Measurements from ENCODE around the gene PYCR2. TPM values are rescaled to one million over a fixed set of nuclear protein-coding genes. Genes with fewer than 3 reads are reported as not detected.

The PYCR2 gene
- total RNA-seq, 2 donors from 2014 or later, result 34.0 to 61.6 TPM

DNA sequence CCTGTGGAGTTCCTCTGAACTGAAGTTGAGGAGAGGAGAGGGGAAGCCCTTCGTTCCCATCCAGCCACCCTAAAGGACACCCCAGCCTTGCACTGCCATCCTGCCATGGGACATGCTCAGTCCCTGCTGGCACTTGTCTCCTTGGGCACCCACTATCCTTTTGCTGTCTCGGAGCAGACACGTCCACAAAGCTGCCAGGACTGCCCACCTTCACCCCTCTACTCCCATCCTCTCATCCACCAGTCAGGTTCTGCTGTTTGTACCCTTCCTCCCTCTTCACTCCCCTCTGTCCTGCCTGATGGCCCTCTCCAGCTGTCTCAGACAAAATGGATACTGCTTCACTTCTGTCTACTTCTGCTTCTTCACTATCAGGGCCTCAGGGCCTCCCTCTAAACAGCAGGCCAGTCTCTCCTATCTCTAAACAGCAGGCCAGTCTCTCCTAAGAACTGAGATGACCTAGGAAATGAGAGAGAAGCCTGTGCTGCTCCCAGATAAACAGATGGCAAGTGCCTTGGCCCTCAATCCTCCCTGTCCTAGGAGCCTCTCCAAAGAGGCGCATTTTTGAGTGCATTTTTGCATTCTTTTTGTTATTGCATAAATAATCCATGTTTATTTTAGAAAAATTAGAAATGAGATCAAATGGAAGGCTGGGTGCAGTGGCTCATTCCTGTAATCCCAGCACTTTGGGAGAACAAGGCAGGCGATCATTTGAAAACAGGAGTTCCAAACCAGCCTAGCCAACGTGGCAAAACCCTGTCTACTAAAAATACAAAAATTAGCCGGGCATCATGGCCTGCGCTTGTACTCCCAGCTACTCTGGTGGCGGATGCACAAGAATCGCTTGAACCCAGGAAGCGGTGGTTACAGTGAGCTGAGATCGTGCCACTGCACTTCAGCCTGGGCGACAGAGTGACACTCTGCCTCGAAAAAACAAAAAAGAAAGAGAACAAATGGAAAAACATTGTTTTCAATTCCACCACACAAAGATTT lies 4.4 kb upstream of the PYCR2 start:
- TF ChIP-seq, protein P1, sequence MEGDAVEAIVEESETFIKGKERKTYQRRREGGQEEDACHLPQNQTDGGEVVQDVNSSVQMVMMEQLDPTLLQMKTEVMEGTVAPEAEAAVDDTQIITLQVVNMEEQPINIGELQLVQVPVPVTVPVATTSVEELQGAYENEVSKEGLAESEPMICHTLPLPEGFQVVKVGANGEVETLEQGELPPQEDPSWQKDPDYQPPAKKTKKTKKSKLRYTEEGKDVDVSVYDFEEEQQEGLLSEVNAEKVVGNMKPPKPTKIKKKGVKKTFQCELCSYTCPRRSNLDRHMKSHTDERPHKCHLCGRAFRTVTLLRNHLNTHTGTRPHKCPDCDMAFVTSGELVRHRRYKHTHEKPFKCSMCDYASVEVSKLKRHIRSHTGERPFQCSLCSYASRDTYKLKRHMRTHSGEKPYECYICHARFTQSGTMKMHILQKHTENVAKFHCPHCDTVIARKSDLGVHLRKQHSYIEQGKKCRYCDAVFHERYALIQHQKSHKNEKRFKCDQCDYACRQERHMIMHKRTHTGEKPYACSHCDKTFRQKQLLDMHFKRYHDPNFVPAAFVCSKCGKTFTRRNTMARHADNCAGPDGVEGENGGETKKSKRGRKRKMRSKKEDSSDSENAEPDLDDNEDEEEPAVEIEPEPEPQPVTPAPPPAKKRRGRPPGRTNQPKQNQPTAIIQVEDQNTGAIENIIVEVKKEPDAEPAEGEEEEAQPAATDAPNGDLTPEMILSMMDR (IDR thresholded peaks at IDR 0.05), result no peak
- Histone ChIP-seq H3K27me3 (no peaks in the 10 kb centered on the region), H3K9me3 (no peaks in the 10 kb centered on the region), H3K4me1 (no peaks in the 10 kb centered on the region), H3K4me3 (no peak overlapping the region), H3K9ac (ENCODE audit: low read depth in 2 of 2, low read length in 2 of 2) (no peak overlapping the region), H3K27ac (no peak overlapping the region), H3K36me3 (no peaks in the 10 kb centered on the region)
- intact Hi-C loops (cut with DNase I), result no loop called here
- DNase-seq, result no peak

DNA sequence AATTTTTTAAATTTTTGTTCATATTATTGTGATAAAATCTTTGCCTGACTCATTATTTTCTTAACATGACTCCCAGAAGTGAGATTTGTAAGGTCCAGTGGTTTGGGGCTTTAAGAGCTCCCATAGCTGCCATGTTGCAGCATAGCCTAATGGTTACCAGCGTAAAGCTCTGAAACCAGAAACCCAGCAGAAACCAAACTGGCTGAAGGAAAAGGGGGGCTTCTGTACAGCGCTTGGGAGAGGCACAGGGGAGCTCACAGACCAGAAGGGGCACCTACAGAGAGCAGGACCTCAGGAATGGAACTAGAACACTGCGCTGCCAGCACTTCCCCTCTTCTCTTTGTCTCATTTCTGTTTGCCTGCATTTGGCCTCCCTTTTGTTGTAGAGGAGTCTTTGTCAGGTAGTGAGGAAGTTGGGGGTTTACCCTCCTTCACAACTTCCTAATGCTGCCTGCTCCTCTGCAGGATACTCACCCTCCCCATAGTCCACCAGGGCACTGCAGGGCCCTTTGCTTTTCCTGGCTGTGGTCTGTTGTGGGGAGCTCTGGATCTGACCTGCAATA lies 2.6 kb upstream of the PYCR2 start:
- Histone ChIP-seq H3K27ac (no peak overlapping the region), H3K9ac (ENCODE audit: low read depth in 2 of 2, low read length in 2 of 2) (no peak overlapping the region), H3K9me3 (no peaks in the 10 kb centered on the region), H3K4me1 (peaks cover 3% of the 10 kb centered on the region), H3K36me3 (no peaks in the 10 kb centered on the region), H3K4me3 (no peak overlapping the region), H3K27me3 (no peaks in the 10 kb centered on the region)
- DNase-seq, result no peak
- TF ChIP-seq, protein P1 (IDR thresholded peaks at IDR 0.05), result no peak
- intact Hi-C loops (cut with DNase I), result no loop called here

DNA sequence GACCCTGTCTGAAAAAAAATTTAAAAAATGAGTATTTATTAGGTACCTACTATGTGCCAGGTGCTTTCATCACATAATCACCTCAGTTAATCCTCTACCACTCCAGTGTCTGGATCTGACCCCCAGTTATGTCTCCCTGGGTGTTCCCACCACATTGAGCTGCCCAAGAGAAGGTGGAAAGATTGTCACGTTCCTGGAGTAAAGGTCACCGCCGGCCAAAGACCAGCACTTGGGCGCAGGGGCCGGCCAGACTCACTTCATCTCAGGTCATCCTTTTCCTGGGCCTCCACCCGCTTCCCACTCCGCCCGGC lies 714 bp downstream of the PYCR2 start:
- peak; percentile 54 for DNase-seq
- intact Hi-C loops (cut with DNase I), result no loop called here
- H3K9ac ChIP-seq (ENCODE audit: low read depth in 2 of 2, low read length in 2 of 2), result peak overlapping the region; percentile 95
- H3K4me1 ChIP-seq, result peaks cover 3% of the 10 kb centered on the region
- H3K27ac ChIP-seq, result peak overlapping the region; percentile 93
- H3K36me3 ChIP-seq, result no peaks in the 10 kb centered on the region
- H3K4me3 ChIP-seq, result peak overlapping the region; percentile 96
- TF ChIP-seq, protein P1 (IDR thresholded peaks at IDR 0.05), result no peak
- no peaks in the 10 kb centered on the region for H3K27me3 ChIP-seq
- H3K9me3 ChIP-seq, result no peaks in the 10 kb centered on the region

DNA sequence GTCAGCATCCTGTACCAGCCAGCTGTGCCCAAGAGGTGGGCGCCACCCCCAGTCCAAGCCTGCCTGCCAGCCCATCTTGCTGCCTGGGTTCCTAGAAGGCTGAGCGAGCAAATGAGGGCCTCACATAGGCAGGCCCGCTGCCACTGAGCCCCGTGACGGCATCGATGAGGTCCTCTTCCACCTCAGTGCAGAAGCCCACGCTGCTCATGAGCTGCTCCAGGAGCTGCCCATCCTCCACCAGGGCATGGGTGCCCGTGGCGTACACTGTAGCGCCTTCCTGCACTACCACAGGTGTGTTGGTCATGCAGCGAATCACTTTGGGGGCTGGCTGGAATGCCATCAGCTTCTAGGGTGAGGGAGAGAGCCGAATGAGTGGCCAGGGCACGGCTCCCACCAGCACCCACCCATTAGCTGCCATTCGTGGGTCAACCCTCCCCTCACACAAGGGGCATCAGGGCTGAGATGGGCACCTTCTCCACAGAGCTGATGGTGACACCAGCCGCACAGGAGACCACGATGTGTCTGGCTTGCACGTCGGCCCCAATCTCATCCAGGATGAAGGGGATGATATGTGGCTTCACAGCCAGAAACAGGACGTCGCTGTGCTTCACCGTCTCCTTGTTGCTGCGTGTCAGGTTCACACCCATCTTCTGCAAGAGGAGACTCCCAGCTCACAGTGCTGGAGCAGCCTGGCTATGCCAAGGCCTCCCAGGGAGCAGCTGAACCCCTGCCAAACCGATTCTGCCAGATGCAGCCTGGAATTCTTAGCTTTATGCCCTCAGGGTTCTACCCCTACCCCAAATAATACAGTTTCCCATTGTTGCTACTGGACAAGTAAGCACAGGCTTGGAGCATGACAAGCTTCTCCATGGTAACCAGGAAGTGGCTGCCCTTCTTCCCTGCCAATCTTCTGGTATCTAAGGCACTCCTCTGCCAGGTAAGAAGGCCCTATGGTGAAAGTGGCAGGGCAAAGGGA lies 2.0 kb downstream of the PYCR2 start:
- intact Hi-C loops (cut with DNase I), result no loop called here
- no peaks in the 10 kb centered on the region for H3K36me3 ChIP-seq
- H3K27me3 ChIP-seq, result no peaks in the 10 kb centered on the region
- H3K27ac ChIP-seq, result no peak overlapping the region
- DNase-seq, result no peak
- peak overlapping the region in 1 of 2 donors; percentile 44 for H3K9ac ChIP-seq (ENCODE audit: low read depth in 2 of 2, low read length in 2 of 2)
- H3K4me1 ChIP-seq, result peaks cover 3% of the 10 kb centered on the region
- H3K4me3 ChIP-seq, result no peak overlapping the region
- TF ChIP-seq, protein P1 (IDR thresholded peaks at IDR 0.05), result no peak
- H3K9me3 ChIP-seq, result no peaks in the 10 kb centered on the region

DNA sequence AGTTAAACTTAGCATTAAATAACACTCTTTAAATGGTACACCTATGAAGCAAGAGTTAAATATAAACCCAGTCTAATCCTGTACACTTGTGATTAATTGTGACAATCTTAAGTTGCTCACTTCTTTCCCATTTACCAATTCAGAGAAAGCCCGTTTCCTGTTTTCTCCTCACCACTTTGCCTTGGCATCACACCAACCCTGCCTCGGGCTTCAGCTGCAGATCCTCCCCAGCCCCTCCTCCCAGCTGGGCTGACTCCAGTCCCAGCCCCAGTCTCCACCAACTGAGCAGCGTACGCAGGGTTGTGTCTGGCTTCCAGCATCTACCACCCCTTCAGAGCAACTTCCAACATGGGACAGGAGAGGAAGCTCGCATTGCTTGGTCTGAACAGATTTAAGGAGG lies 4.1 kb downstream of the PYCR2 start:
- Histone ChIP-seq H3K9ac (ENCODE audit: low read depth in 2 of 2, low read length in 2 of 2) (no peak overlapping the region), H3K9me3 (no peaks in the 10 kb centered on the region), H3K27ac (no peak overlapping the region), H3K27me3 (no peaks in the 10 kb centered on the region), H3K4me1 (peaks cover 3% of the 10 kb centered on the region), H3K4me3 (no peak overlapping the region), H3K36me3 (no peaks in the 10 kb centered on the region)
- intact Hi-C loops (cut with DNase I), result no loop called here
- no peak for DNase-seq
- TF ChIP-seq, protein P1 (IDR thresholded peaks at IDR 0.05), result no peak
